ENCODE data around the gene CFAP410.
"Not testable (repeated sequence)": the region's sequence is repeated elsewhere in the genome, so short reads cannot be mapped to it uniquely, and the experiment has no call there.

Gene CFAP410

GRCh38 chr21:44315691-44316203 is 23.4 kb downstream of the CFAP410 start:
- no peak for DNase-seq

- no peak for DNase-seq
Measured at GRCh38 chr21:44314561-44314960, 24.6 kb downstream of the CFAP410 start.

- no peak for DNase-seq
Measured at GRCh38 chr21:44314128-44314527, 25.1 kb downstream of the CFAP410 start.

GRCh38 chr21:44313451-44313850 is 25.7 kb downstream of the CFAP410 start:
- no peak for DNase-seq

- no peak for DNase-seq
Measured at GRCh38 chr21:44312716-44313115, 26.5 kb downstream of the CFAP410 start.

- no peak for DNase-seq
Measured at GRCh38 chr21:44312089-44312488, 27.1 kb downstream of the CFAP410 start.

GRCh38 chr21:44310628-44311507 is 28.3 kb downstream of the CFAP410 start:
- DNase-seq: no peak

- no peak for DNase-seq
Measured at GRCh38 chr21:44306936-44307704, 32.1 kb downstream of the CFAP410 start.

GRCh38 chr21:44305691-44306090 is 33.5 kb downstream of the CFAP410 start:
- no peak for DNase-seq

GRCh38 chr21:44304877-44305293 is 34.3 kb downstream of the CFAP410 start:
- DNase-seq: peak; percentile 69

- DNase-seq: no peak
Measured at GRCh38 chr21:44304011-44304616, 35.1 kb downstream of the CFAP410 start.

- no peak for DNase-seq
Measured at GRCh38 chr21:44303490-44303981, 35.7 kb downstream of the CFAP410 start.

GRCh38 chr21:44302573-44303401 is 36.4 kb downstream of the CFAP410 start:
- DNase-seq: not testable (repeated sequence)

GRCh38 chr21:44301961-44302406 is 37.2 kb downstream of the CFAP410 start:
- no peak for DNase-seq

- DNase-seq: no peak
Measured at GRCh38 chr21:44301141-44301540, 38.0 kb downstream of the CFAP410 start.

GRCh38 chr21:44300262-44300959 is 38.8 kb downstream of the CFAP410 start:
- DNase-seq: no peak

GRCh38 chr21:44299458-44300261 is 39.5 kb downstream of the CFAP410 start, which contains the start of gene PFKL:
TSS of gene PFKL (plus strand) at chr21:44300053. CDS start at chr21:44300106, 53 bp downstream.
- no peak for DNase-seq

GRCh38 chr21:44299085-44299457 is 40.1 kb downstream of the CFAP410 start:
- DNase-seq: no peak

GRCh38 chr21:44298301-44298700 is 40.9 kb downstream of the CFAP410 start:
- DNase-seq: no peak

GRCh38 chr21:44297525-44298290 is 41.5 kb downstream of the CFAP410 start:
- DNase-seq: peak; percentile 82

Data from NCI-H1694 (cell line).